GM12878 (cell line): ENCODE measurements around the gene OR10J1.

ENCODE experiments used
- BCL11A ChIP-seq: IDR thresholded peaks from 2 replicates; pipeline ENCODE4 v1.6.1; 2011; ENCODE audit warnings: low read depth, low read length
- CREM ChIP-seq: IDR thresholded peaks from 2 replicates; pipeline ENCODE4 v1.6.1; 2014; ENCODE audit warnings: antibody characterized with exemption, low read depth
- CTCF ChIP-seq, 3 experiments: IDR thresholded peaks in 2 of 3; conservative IDR thresholded peaks in 1 of 3; 2 replicates each; pipeline ENCODE4 v1.5.1; 2011; ENCODE audit warnings: low read depth in 3 of 3, low read length in 3 of 3, mild to moderate bottlenecking in 3 of 3, control low read depth in 2 of 3, moderate library complexity in 2 of 3, inconsistent platforms in 1 of 3, mixed read lengths in 1 of 3; ENCODE audit not compliant: control insufficient read depth in 2 of 3, insufficient read depth in 1 of 3; ENCODE audit errors: extremely low read depth in 1 of 3
- HDAC6 ChIP-seq: fragments of 200-600 bp; sonication (generic); IDR thresholded peaks from one replicate; pipeline ENCODE4 v1.8.0; 2017; ENCODE audit warnings: antibody characterized with exemption; ENCODE audit not compliant: unreplicated experiment
- JUND ChIP-seq: IDR thresholded peaks from 2 replicates; pipeline ENCODE4 v1.6.1; 2012; ENCODE audit warnings: low read depth, mild to moderate bottlenecking, low read length, improper control_type of control experiment, moderate library complexity
- KLF5 ChIP-seq: fragments of 450-650 bp; IDR thresholded peaks from 2 replicates; pipeline ENCODE4 v1.6.1; 2014; ENCODE audit warnings: mild to moderate bottlenecking; ENCODE audit not compliant: partially characterized antibody
- MEF2A ChIP-seq: IDR thresholded peaks from 2 replicates; pipeline ENCODE4 v1.6.1; 2011; ENCODE audit warnings: low read depth, mild to moderate bottlenecking, low read length, moderate library complexity; ENCODE audit not compliant: insufficient read depth
- RAD21 ChIP-seq: IDR thresholded peaks from 2 replicates; pipeline ENCODE4 v1.6.1; 2011; ENCODE audit warnings: mild to moderate bottlenecking, low read depth, low read length, moderate library complexity; ENCODE audit not compliant: insufficient read depth
- SMC3 ChIP-seq: IDR thresholded peaks from 2 replicates; pipeline ENCODE4 v1.6.1; 2011; ENCODE audit warnings: low read length, improper control_type of control experiment, borderline replicate concordance
- STAT1 ChIP-seq: fragments of 450-650 bp; conservative IDR thresholded peaks from 2 replicates; pipeline ENCODE4 v1.6.1; 2014; ENCODE audit warnings: antibody characterized with exemption, mild to moderate bottlenecking
- TAF1 ChIP-seq: IDR thresholded peaks from 2 replicates; pipeline ENCODE4 v1.6.1; 2011; ENCODE audit warnings: mild to moderate bottlenecking, low read depth, low read length, borderline replicate concordance
- ZBTB11 ChIP-seq: fragments of 450-650 bp; formaldehyde crosslinking; IDR thresholded peaks from 2 replicates; pipeline ENCODE4 v1.5.0; 2022; ENCODE audit warnings: mild to moderate bottlenecking, missing genetic modification characterization
- ZNF687 ChIP-seq: fragments of 450-650 bp; IDR thresholded peaks from 2 replicates; pipeline ENCODE4 v1.6.1; 2017; ENCODE audit warnings: mild to moderate bottlenecking, moderate library complexity

- TF ChIP-seq KLF5 (no peak), RAD21 (no peak), BCL11A (no peak), CTCF (IDR thresholded peaks at IDR 0.05 in 2 of 3, conservative IDR thresholded peaks at IDR 0.05 in 1 of 3; ENCODE audit: control insufficient read depth in 2 of 3, extremely low read depth in 1 of 3, insufficient read depth in 1 of 3, low read depth in 3 of 3, low read length in 3 of 3) (no peak), JUND (no peak), TAF1 (no peak), MEF2A (no peak), HDAC6 (no peak), STAT1 (no peak), ZBTB11 (CRISPR knock-in tag) (no peak), SMC3 (no peak), CREM (no peak), ZNF687 (no peak)
These were observed 35.4 kb downstream of the OR10J1 start for GRCh38 chr1:159474926-159475325.
